ENCODE data around the gene MACC1. TPM values are rescaled to one million over a fixed set of nuclear protein-coding genes. Genes with fewer than 3 reads are reported as not detected.

MACC1 gene
- total RNA-seq, 1 donor from 2014 or later = 12.0 TPM

- no peak overlapping the region for H3K27ac Mint-ChIP-seq
- no peaks in the 10 kb centered on the region for H3K36me3 Mint-ChIP-seq
Observed at GRCh38 chr7:20113427-20114027, 103.7 kb downstream of the MACC1 start.

DNA sequence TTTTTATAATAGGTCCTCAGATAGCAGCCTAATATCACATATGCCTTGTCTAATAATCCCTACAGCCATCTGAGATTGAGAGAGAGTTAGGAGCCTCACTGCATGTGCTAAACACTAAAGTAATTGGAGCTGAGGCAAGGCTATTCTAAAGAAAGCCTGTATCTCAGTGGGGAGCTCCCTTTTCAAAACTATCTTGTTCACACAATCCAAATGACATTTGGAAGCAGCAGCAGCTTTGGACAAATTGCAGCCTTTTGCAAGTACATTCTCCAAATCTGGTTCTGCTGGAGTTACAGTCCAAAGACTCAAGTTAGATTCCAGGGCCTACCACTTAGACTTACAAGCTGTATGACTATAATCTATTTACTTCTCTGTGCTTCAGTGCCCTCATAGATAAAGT, 104.5 kb downstream of the MACC1 start:
- Mint-ChIP-seq H3K27ac (no peak overlapping the region), H3K4me1 (no peaks in the 10 kb centered on the region), H3K27me3 (ENCODE audit: low read depth) (no peaks in the 10 kb centered on the region), H3K36me3 (no peaks in the 10 kb centered on the region), H3K4me3 (no peak overlapping the region), H3K9me3 (no peaks in the 10 kb centered on the region)
- no peak for DNase-seq (ENCODE audit: low spot score in 2 of 2, unreplicated experiment in 2 of 2)
- TF ChIP-seq CTCF (IDR thresholded peaks at IDR 0.05; ENCODE audit: unreplicated experiment) = no peak

More at GRCh38 chr7:20113427-20114027, 103.7 kb downstream of the MACC1 start:
- TF ChIP-seq CTCF (IDR thresholded peaks at IDR 0.05; ENCODE audit: unreplicated experiment) = no peak
- DNase-seq (ENCODE audit: low spot score in 2 of 2, unreplicated experiment in 2 of 2) = no peak
- H3K9me3 Mint-ChIP-seq = no peaks in the 10 kb centered on the region
- H3K4me3 Mint-ChIP-seq = no peak overlapping the region
- no peaks in the 10 kb centered on the region for H3K27me3 Mint-ChIP-seq (ENCODE audit: low read depth)
- H3K4me1 Mint-ChIP-seq = no peaks in the 10 kb centered on the region

- H3K27ac Mint-ChIP-seq = no peak overlapping the region
- H3K27me3 Mint-ChIP-seq (ENCODE audit: low read depth) = no peaks in the 10 kb centered on the region
- no peak for TF ChIP-seq CTCF (IDR thresholded peaks at IDR 0.05; ENCODE audit: unreplicated experiment)
- no peaks in the 10 kb centered on the region for H3K9me3 Mint-ChIP-seq
- DNase-seq (ENCODE audit: low spot score in 2 of 2, unreplicated experiment in 2 of 2) = no peak
- no peaks in the 10 kb centered on the region for H3K36me3 Mint-ChIP-seq
- no peak overlapping the region for H3K4me3 Mint-ChIP-seq
- no peaks in the 10 kb centered on the region for H3K4me1 Mint-ChIP-seq
Observed at GRCh38 chr7:20111821-20112542, 105.2 kb downstream of the MACC1 start.

DNA sequence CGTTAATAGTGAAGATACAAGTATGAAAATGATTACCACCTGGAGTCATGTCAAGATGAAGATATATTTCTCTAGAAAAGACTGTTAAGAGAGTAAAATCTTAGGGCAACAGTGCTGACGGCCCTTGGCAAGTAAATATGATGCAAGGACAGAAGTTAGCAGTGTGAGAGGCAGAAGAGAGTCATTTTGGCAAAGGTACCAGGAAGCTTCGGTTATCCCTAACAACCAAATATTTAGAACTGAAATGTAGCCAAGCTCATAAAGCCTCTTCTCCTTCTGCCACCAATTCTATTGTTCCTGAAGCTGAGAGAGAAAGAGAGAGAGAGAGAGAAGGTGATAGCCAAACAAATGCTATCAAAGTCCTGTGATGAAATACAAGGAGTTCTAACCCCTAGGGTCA, 109.6 kb downstream of the MACC1 start:
- Mint-ChIP-seq H3K36me3 (no peaks in the 10 kb centered on the region), H3K27ac (no peak overlapping the region), H3K27me3 (ENCODE audit: low read depth) (no peaks in the 10 kb centered on the region), H3K4me1 (no peaks in the 10 kb centered on the region), H3K4me3 (no peak overlapping the region), H3K9me3 (no peaks in the 10 kb centered on the region)
- no peak for TF ChIP-seq CTCF (IDR thresholded peaks at IDR 0.05; ENCODE audit: unreplicated experiment)
- no peak for DNase-seq (ENCODE audit: low spot score in 2 of 2, unreplicated experiment in 2 of 2)

GRCh38 chr7:20104696-20105095, 112.5 kb downstream of the MACC1 start:
- Mint-ChIP-seq H3K9me3 (no peaks in the 10 kb centered on the region), H3K4me3 (no peak overlapping the region), H3K27me3 (ENCODE audit: low read depth) (no peaks in the 10 kb centered on the region), H3K27ac (no peak overlapping the region), H3K4me1 (peaks cover under 1% of the 10 kb centered on the region), H3K36me3 (no peaks in the 10 kb centered on the region)
- DNase-seq (ENCODE audit: low spot score in 2 of 2, unreplicated experiment in 2 of 2) = no peak
- TF ChIP-seq CTCF (IDR thresholded peaks at IDR 0.05; ENCODE audit: unreplicated experiment) = no peak
